ENCODE measurements around the gene CDR2. TPM values are rescaled to one million over a fixed set of nuclear protein-coding genes. Genes with fewer than 3 reads are reported as not detected.

The CDR2 gene
- total and polyA plus RNA-seq, 4 donors: 14.8 to 22.2 (median 19.0) TPM

DNA sequence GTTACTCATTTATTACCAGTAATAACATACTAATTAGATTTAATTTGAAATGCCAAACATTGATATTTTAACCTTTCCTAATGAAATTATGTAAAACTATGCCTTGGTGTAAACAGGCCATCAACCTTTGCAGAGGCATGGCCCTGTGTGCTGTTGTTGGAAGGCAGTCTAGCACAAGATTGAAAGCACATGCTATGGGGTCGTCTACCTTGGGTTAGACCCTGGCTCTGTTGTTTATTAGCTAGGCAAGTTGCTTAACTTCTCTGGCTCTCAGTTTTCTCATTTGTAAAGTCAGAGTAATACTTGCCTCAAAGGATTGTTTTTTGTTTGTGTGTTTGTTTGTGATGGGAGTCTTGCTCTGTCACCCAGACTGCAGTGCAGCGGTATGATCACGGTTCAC is 9.4 kb upstream of the CDR2 start:
- H3K36me3 ChIP-seq (ENCODE audit: control insufficient read depth, insufficient read depth, low read length): no peaks in the 10 kb centered on the region
- H3K27ac ChIP-seq (ENCODE audit: low read depth, low read length): no peak overlapping the region
- DNase-seq (ENCODE audit: low read depth in 4 of 6, low spot score in 6 of 6): no peak
- H3K4me3 ChIP-seq (ENCODE audit: low read depth, low read length): no peak overlapping the region
- no peaks in the 10 kb centered on the region for H3K9me3 ChIP-seq (ENCODE audit: control insufficient read depth, insufficient read depth, low read length)
- WGBS (ENCODE audit: insufficient coverage): 78% methylated on average over 1 of the region's 3 CpGs
- H3K4me1 ChIP-seq (ENCODE audit: control insufficient read depth, insufficient read depth, low read length): no peaks in the 10 kb centered on the region
- no peaks in the 10 kb centered on the region for H3K27me3 ChIP-seq (ENCODE audit: control insufficient read depth, insufficient read depth, low read length)

DNA sequence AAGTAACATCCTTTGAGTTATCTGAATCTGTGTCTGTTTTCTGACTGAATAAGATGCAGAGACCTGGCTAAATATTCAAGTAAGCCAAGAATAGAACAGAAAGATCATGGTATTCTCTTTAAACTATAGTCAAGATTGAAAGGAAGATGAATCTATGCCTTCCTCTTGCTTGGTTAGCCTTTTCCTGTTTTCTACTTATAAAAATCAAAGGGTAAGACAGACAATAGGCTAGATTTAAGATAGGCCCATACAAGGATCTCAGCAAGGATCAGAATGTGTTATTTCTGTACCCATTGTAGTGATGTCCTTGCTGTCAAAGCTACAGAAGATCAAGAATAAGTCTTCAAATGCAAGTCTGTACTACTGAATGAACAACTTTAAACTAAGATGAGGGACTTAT is 7.0 kb upstream of the CDR2 start:
- no peaks in the 10 kb centered on the region for H3K27me3 ChIP-seq (ENCODE audit: control insufficient read depth, insufficient read depth, low read length)
- H3K4me3 ChIP-seq (ENCODE audit: low read depth, low read length): no peak overlapping the region
- no peaks in the 10 kb centered on the region for H3K9me3 ChIP-seq (ENCODE audit: control insufficient read depth, insufficient read depth, low read length)
- H3K27ac ChIP-seq (ENCODE audit: low read depth, low read length): no peak overlapping the region
- H3K36me3 ChIP-seq (ENCODE audit: control insufficient read depth, insufficient read depth, low read length): no peaks in the 10 kb centered on the region
- DNase-seq (ENCODE audit: low read depth in 4 of 6, low spot score in 6 of 6): no peak
- no peaks in the 10 kb centered on the region for H3K4me1 ChIP-seq (ENCODE audit: control insufficient read depth, insufficient read depth, low read length)

DNA sequence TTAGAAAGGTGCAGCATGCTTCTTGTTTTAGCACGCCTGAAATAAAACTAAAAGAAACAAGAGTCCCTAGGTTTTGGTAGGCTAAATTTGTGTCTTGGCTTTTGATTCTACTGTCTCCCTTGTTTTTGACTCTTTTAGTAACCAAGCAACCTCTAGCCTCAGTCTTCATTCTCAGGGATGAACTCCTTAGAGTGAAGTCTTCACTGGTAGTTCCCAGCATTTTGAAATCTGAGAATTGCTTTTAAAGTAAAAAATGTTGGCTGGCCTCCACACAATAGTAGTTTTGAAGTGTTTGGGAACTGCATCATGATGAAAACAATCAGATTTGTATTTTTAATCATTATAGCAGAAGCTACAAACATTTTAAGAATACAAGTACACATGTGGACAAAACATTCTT is 6.1 kb upstream of the CDR2 start:
- Histone ChIP-seq H3K27ac (ENCODE audit: low read depth, low read length) (no peak overlapping the region), H3K4me3 (ENCODE audit: low read depth, low read length) (no peak overlapping the region), H3K27me3 (ENCODE audit: control insufficient read depth, insufficient read depth, low read length) (no peaks in the 10 kb centered on the region), H3K36me3 (ENCODE audit: control insufficient read depth, insufficient read depth, low read length) (no peaks in the 10 kb centered on the region), H3K9me3 (ENCODE audit: control insufficient read depth, insufficient read depth, low read length) (no peaks in the 10 kb centered on the region), H3K4me1 (ENCODE audit: control insufficient read depth, insufficient read depth, low read length) (no peaks in the 10 kb centered on the region)
- no peak for DNase-seq (ENCODE audit: low read depth in 4 of 6, low spot score in 6 of 6)
- WGBS (ENCODE audit: insufficient coverage): no CpG with 5 or more reads among the region's 1 CpG

DNA sequence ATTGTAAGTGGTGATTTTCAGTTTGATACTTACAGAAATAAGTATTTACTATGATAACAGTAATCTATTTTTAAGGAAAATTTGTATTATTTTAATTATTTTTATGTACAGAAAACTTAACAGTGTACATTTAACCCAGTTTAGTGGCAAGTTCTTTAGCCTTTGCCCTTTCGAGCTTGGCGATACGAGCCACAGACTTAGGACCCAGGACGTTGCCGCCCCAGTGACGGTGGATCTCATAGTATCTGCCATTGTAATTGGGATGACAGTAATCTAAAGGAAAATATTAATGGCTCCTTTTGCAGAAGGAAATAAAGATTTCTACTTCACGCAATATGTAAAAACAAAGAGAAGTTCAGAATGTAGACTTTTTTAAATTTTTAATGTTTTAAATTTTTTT is 5.2 kb upstream of the CDR2 start:
- 92% methylated on average over 4 of the region's 7 CpGs for WGBS (ENCODE audit: insufficient coverage)

DNA sequence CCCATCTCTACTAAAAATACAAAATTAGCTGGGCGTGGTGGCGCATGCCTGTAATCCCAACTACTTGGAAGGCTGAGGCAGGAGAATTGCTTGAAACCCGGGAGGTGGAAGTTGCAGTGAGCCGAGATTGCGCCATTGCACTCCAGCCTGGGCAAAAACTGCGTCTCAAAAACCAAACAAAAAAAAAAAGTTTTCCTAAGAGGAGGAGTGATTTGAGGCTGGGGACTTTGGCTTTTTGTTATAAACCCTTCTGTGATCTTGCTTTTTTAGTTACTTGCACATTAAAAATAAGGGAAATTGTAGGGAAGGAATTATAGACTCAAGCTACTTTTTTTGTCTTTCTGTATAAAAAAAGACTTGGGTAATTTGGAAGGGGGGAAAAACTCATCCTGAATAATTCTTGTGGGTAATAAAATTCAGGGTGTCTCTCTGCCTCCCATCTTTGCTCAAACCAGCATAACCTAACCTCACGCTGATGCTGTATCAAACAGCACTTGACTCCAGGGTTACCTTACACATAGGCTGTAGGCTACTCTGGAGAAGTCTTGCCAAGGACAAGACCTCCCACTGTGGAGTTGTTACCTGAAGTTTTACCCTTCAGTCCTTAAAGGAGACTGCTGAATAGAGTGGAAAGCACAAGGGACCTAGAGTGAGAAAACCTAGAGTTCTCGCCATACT is 1.7 kb upstream of the CDR2 start:
- DNase-seq (ENCODE audit: low read depth in 4 of 6, low spot score in 6 of 6): no peak
- Histone ChIP-seq H3K27me3 (ENCODE audit: control insufficient read depth, insufficient read depth, low read length) (no peaks in the 10 kb centered on the region), H3K9me3 (ENCODE audit: control insufficient read depth, insufficient read depth, low read length) (no peaks in the 10 kb centered on the region), H3K27ac (ENCODE audit: low read depth, low read length) (no peak overlapping the region), H3K36me3 (ENCODE audit: control insufficient read depth, insufficient read depth, low read length) (no peaks in the 10 kb centered on the region), H3K4me3 (ENCODE audit: low read depth, low read length) (no peak overlapping the region), H3K4me1 (ENCODE audit: control insufficient read depth, insufficient read depth, low read length) (peaks cover 9% of the 10 kb centered on the region)
- 90% methylated on average over 4 of the region's 8 CpGs for WGBS (ENCODE audit: insufficient coverage)

More for the DNA sequence above, 5.2 kb upstream of the CDR2 start:
- Histone ChIP-seq H3K9me3 (ENCODE audit: control insufficient read depth, insufficient read depth, low read length) (no peaks in the 10 kb centered on the region), H3K27me3 (ENCODE audit: control insufficient read depth, insufficient read depth, low read length) (no peaks in the 10 kb centered on the region), H3K36me3 (ENCODE audit: control insufficient read depth, insufficient read depth, low read length) (no peaks in the 10 kb centered on the region), H3K4me3 (ENCODE audit: low read depth, low read length) (no peak overlapping the region), H3K27ac (ENCODE audit: low read depth, low read length) (no peak overlapping the region), H3K4me1 (ENCODE audit: control insufficient read depth, insufficient read depth, low read length) (peaks cover 5% of the 10 kb centered on the region)
- DNase-seq (ENCODE audit: low read depth in 4 of 6, low spot score in 6 of 6): no peak

DNA sequence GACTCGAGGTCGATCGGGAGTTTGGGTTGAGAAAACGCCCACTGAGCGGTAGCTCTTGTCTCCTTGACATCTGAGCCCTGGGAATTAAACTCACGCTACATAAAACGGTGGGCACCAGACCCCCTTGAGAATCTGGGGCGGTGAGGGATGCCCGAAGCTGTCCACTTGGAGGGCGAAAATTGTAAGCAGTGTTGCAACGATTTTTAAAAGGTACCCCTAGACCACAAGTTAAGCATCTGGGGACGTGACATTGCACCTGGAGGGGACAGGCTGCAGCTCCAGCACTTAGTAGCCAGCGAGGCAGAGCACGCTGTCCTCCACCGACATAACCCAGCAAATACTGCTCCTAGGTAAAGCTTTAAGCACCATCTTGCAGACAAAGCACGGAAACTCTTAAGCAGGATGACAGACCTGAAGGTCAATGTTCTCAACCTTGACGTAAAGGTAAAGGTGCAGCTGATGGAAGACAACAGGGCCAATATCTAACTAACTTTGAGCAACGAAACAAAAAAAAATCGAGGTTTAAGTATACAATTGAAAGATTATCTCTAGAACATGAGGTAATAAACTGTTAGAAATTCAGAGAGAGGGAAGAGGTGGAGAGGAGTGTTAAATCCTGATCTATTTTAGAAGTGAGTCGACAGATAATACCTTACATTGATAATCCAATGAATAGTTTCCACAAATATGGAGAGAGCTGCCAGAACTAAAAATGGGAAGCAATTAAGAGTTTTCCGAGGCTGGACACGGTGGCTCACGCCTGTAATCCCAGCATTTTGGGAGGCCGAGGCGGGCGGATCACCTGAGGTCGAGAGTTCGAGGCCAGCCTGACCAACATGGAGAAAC is 921 bp upstream of the CDR2 start:
- Histone ChIP-seq H3K4me1 (ENCODE audit: control insufficient read depth, insufficient read depth, low read length) (peaks cover 9% of the 10 kb centered on the region), H3K36me3 (ENCODE audit: control insufficient read depth, insufficient read depth, low read length) (no peaks in the 10 kb centered on the region), H3K4me3 (ENCODE audit: low read depth, low read length) (peak overlapping the region; percentile 92), H3K27me3 (ENCODE audit: control insufficient read depth, insufficient read depth, low read length) (no peaks in the 10 kb centered on the region), H3K9me3 (ENCODE audit: control insufficient read depth, insufficient read depth, low read length) (no peaks in the 10 kb centered on the region), H3K27ac (ENCODE audit: low read depth, low read length) (peak overlapping the region; percentile 61)
- WGBS (ENCODE audit: insufficient coverage): 5% methylated on average over 16 of the region's 28 CpGs
- peak in 2 of 6 donors; percentile 2 to 66 for DNase-seq (ENCODE audit: low read depth in 4 of 6, low spot score in 6 of 6)

DNA sequence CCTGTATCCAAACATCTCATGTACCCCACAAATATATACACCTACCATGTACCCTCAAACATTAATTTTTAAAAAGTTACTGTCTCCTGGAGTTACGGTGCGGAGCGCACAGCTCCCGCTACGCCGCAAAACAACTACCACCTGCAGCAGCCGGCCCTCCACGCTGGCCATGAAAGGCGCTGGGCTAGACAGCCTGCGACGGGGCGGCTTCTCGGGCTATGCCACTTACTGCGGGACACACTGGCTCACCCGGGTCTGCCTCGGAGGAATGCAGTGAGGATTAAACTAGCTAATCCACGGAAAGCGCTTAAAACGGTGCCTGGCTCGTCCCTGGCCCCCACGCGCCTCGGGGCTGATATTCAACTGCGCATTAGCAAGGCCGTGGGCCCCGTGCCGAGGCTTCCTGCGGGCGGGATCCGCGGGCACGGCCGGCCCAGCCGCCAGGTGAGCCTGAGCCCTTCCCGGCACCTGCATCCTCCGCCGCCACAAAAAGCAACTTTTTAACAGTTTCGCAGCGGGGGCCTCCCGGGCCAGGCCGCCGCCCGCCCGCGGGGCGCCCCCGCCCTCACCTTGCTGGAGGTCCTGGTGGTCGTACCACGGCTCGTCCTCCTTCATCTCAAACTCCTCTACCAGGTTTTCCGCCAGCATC is 633 bp downstream of the CDR2 start:
- Histone ChIP-seq H3K27me3 (ENCODE audit: control insufficient read depth, insufficient read depth, low read length) (no peaks in the 10 kb centered on the region), H3K36me3 (ENCODE audit: control insufficient read depth, insufficient read depth, low read length) (no peaks in the 10 kb centered on the region), H3K4me3 (ENCODE audit: low read depth, low read length) (peak overlapping the region; percentile 92), H3K4me1 (ENCODE audit: control insufficient read depth, insufficient read depth, low read length) (peaks cover 9% of the 10 kb centered on the region), H3K27ac (ENCODE audit: low read depth, low read length) (no peak overlapping the region), H3K9me3 (ENCODE audit: control insufficient read depth, insufficient read depth, low read length) (no peaks in the 10 kb centered on the region)
- peak in 3 of 6 donors; percentile 15 to 52 (median 37) for DNase-seq (ENCODE audit: low read depth in 4 of 6, low spot score in 6 of 6)
- WGBS (ENCODE audit: insufficient coverage): under 1% methylated on average over 51 of the region's 51 CpGs

DNA sequence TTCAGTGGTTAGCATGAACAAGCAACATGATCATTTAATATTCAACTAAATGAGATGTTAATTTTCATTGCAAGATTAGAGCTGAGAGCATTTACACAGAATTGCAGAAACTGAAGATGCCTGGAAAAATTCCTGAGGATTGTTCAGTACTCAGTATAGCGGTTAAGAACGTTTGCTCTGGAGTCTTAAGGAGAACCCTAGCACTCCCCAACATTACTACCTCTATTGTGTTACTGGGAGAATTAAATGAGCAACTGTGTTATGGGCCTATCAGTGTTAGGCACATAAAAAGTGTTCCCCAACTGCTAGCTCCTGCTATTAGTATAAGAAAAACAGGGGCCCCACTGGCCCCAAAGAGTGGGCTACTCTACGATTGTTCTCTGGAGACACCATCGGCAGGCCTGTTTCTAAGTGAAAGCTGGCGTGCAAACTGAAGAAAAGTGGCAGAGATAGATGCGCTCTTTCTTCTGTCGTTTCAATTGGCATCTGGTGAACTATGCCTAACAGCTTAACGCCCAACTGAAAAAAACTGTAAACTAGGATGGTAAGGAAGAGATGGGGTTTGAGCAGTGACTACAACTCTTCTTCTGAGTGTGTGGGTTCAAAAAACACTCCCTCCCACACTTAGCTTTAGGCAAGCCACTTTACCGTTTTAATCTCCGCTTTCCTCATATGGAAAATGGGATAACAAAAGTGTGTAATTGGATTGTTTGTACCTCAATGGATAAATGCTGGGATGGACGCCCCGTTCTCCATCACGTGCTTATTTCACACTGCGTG is 1.3 kb downstream of the CDR2 start:
- Histone ChIP-seq H3K27me3 (ENCODE audit: control insufficient read depth, insufficient read depth, low read length) (no peaks in the 10 kb centered on the region), H3K4me3 (ENCODE audit: low read depth, low read length) (peak overlapping the region; percentile 92), H3K27ac (ENCODE audit: low read depth, low read length) (no peak overlapping the region), H3K36me3 (ENCODE audit: control insufficient read depth, insufficient read depth, low read length) (no peaks in the 10 kb centered on the region), H3K9me3 (ENCODE audit: control insufficient read depth, insufficient read depth, low read length) (no peaks in the 10 kb centered on the region), H3K4me1 (ENCODE audit: control insufficient read depth, insufficient read depth, low read length) (peaks cover 9% of the 10 kb centered on the region)
- 25% methylated on average over 8 of the region's 14 CpGs for WGBS (ENCODE audit: insufficient coverage)
- DNase-seq (ENCODE audit: low read depth in 4 of 6, low spot score in 6 of 6): no peak

DNA sequence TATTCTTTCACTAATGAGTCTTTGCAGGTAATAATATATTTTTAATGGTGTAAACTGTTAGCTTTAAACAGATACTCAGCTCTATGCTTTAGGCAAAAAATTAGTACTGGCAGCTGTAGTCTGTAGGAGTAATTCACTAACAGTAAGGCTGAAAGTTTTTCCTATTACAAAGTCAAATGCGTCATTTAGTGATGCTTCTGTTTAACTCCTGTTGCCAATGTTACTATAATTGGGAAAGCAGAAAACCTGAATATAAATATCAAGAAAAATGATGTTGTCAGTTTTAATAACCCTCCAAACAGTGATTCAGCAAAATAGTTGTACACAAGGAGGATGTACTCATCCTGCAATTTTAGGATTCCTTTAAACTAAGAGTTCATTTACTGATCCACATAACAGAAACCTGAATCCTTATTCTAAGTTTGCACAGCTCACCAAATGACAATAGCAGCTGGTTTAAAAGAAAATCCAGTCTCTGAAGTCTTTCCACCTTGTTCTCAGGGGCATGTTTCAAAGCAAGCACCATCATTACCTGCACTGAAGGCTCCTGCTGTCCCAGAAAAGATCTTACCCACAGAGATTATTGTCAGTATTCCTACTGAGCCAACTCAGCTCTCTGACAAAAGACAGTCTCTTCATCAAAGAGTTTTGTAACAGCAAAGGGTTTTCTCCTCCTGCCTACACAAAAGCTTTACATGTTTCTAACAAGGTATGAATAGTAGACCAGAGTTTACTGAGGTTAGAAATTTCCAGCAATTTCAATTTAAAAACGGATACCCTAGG is 4.2 kb downstream of the CDR2 start:
- Histone ChIP-seq H3K27ac (ENCODE audit: low read depth, low read length) (no peak overlapping the region), H3K36me3 (ENCODE audit: control insufficient read depth, insufficient read depth, low read length) (no peaks in the 10 kb centered on the region), H3K27me3 (ENCODE audit: control insufficient read depth, insufficient read depth, low read length) (no peaks in the 10 kb centered on the region), H3K9me3 (ENCODE audit: control insufficient read depth, insufficient read depth, low read length) (no peaks in the 10 kb centered on the region), H3K4me3 (ENCODE audit: low read depth, low read length) (no peak overlapping the region), H3K4me1 (ENCODE audit: control insufficient read depth, insufficient read depth, low read length) (peaks cover 7% of the 10 kb centered on the region)
- WGBS (ENCODE audit: insufficient coverage): no CpG with 5 or more reads among the region's 2 CpGs
- no peak for DNase-seq (ENCODE audit: low read depth in 4 of 6, low spot score in 6 of 6)

Data from spinal cord (tissue), 10 donors.